Measurements from ENCODE around the gene PRKACA. TPM values are rescaled to one million over a fixed set of nuclear protein-coding genes. Genes with fewer than 3 reads are reported as not detected.

Gene PRKACA
- total RNA-seq, 1 experiment from 2014 or later = 56.7 TPM

DNA sequence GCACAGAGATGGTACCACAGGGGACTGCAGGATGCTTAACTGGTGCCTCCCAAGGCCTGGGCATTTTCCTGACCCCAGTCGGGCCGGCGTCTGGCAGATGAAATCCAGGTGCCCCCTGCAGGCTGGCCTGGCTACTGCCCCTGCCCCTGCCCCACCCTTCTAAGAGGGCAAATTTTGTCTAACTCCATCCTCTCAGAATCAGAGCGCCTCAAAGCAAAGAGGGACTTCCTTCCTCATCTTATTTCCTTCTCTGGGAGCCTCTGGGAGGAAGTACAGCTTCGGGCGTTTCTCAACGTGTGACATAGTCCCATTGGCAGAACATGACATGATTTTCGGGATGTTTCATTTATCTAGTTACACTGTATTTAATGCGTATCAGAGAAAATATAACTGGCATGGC lies 2.7 kb downstream of the PRKACA start:
- ChIA-PET CTCF (no interaction called here), POLR2A (ENCODE audit: low non-redundant PET) (interaction anchor here (0.6 kb wide), 1 partner anchor 264 kb away, joined by 3 read pairs; no protein-coding TSS in a partner anchor)
- H3K27ac ChIP-seq (ENCODE audit: low read depth, low read length, poor library complexity, severe bottlenecking) = no peak overlapping the region
- intact Hi-C loops (cut with micrococcal nuclease; ENCODE audit: unreplicated experiment) = no loop called here
- H3K9me3 ChIP-seq (ENCODE audit: low read depth, low read length, poor library complexity, severe bottlenecking) = no peaks in the 10 kb centered on the region
- no peaks in the 10 kb centered on the region for H3K27me3 ChIP-seq (replicated peaks; ENCODE audit: insufficient read depth, low read depth, low read length, poor library complexity)
- no peak overlapping the region for H3K4me3 ChIP-seq (ENCODE audit: low read depth, low read length, poor library complexity, severe bottlenecking)
- DNase-seq (ENCODE audit: low spot score) = no peak
- TF ChIP-seq CTCF (conservative IDR thresholded peaks at IDR 0.05; ENCODE audit: low read depth, low read length) (peak; percentile 46), EZH2 (IDR thresholded peaks at IDR 0.05; ENCODE audit: borderline replicate concordance, low read depth, low read length, poor library complexity, severe bottlenecking) (no peak)
- peaks cover 24% of the 10 kb centered on the region for H3K4me1 ChIP-seq (ENCODE audit: insufficient read depth, low read length, poor library complexity, severe bottlenecking)
- BruUV-seq (replicated peaks) = no TSS peak
- H3K36me3 ChIP-seq (ENCODE audit: insufficient read depth, low read length, poor library complexity, severe bottlenecking) = no peaks in the 10 kb centered on the region

DNA sequence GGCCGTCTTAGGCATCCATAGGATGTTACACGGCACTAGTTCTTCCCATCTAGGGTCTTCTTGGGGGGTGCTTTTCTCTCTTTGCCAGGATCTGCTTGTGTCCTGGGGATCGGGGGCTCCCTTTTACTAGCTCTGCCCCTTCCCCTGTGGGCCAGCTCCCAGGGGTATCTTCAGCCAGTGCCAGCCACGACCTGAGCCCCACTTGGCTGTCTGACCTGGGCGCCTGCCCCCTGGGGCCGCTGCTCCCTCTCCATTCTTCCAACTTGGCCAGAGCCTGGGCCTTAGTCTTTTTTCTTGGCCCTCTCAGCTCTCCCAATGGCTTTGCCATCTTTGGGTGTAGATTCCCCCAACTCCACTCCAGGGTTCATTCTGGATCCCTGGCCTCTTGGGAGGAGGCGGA lies 3.1 kb downstream of the PRKACA start:
- Histone ChIP-seq H3K4me1 (ENCODE audit: insufficient read depth, low read length, poor library complexity, severe bottlenecking) (peaks cover 24% of the 10 kb centered on the region), H3K4me3 (ENCODE audit: low read depth, low read length, poor library complexity, severe bottlenecking) (no peak overlapping the region), H3K27ac (ENCODE audit: low read depth, low read length, poor library complexity, severe bottlenecking) (no peak overlapping the region), H3K27me3 (replicated peaks; ENCODE audit: insufficient read depth, low read depth, low read length, poor library complexity) (no peaks in the 10 kb centered on the region), H3K36me3 (ENCODE audit: insufficient read depth, low read length, poor library complexity, severe bottlenecking) (no peaks in the 10 kb centered on the region), H3K9me3 (ENCODE audit: low read depth, low read length, poor library complexity, severe bottlenecking) (no peaks in the 10 kb centered on the region)
- TF ChIP-seq EZH2 (IDR thresholded peaks at IDR 0.05; ENCODE audit: borderline replicate concordance, low read depth, low read length, poor library complexity, severe bottlenecking) (no peak), CTCF (conservative IDR thresholded peaks at IDR 0.05; ENCODE audit: low read depth, low read length) (no peak)
- intact Hi-C loops (cut with micrococcal nuclease; ENCODE audit: unreplicated experiment) = no loop called here
- POLR2A ChIA-PET (ENCODE audit: low non-redundant PET) = no interaction called here
- no peak for DNase-seq (ENCODE audit: low spot score)
- no TSS peak for BruUV-seq (replicated peaks)
- CTCF ChIA-PET = interaction anchor here (0.5 kb wide), 1 partner anchor 15 kb away, joined by 4 read pairs; no protein-coding TSS in a partner anchor

GRCh38 chr19:14113762-14114414 lies 3.7 kb downstream of the PRKACA start:
- no TSS peak for BruUV-seq (replicated peaks)
- Histone ChIP-seq H3K27ac (ENCODE audit: low read depth, low read length, poor library complexity, severe bottlenecking) (no peak overlapping the region), H3K27me3 (replicated peaks; ENCODE audit: insufficient read depth, low read depth, low read length, poor library complexity) (no peaks in the 10 kb centered on the region), H3K4me1 (ENCODE audit: insufficient read depth, low read length, poor library complexity, severe bottlenecking) (peaks cover 20% of the 10 kb centered on the region), H3K4me3 (ENCODE audit: low read depth, low read length, poor library complexity, severe bottlenecking) (no peak overlapping the region), H3K36me3 (ENCODE audit: insufficient read depth, low read length, poor library complexity, severe bottlenecking) (no peaks in the 10 kb centered on the region), H3K9me3 (ENCODE audit: low read depth, low read length, poor library complexity, severe bottlenecking) (no peaks in the 10 kb centered on the region)
- DNase-seq (ENCODE audit: low spot score) = no peak
- POLR2A ChIA-PET (ENCODE audit: low non-redundant PET) = no interaction called here
- TF ChIP-seq EZH2 (IDR thresholded peaks at IDR 0.05; ENCODE audit: borderline replicate concordance, low read depth, low read length, poor library complexity, severe bottlenecking) (no peak), CTCF (conservative IDR thresholded peaks at IDR 0.05; ENCODE audit: low read depth, low read length) (peak; percentile 52)
- CTCF ChIA-PET = interaction anchor here (0.5 kb wide), 1 partner anchor 14 kb away, joined by 4 read pairs; no protein-coding TSS in a partner anchor
- intact Hi-C loops (cut with micrococcal nuclease; ENCODE audit: unreplicated experiment) = no loop called here

Data from A673 (cell line).